Coronary artery (tissue), 2 donors: ENCODE results near the gene CGGBP1.

Source experiments
- DNase-seq: peaks from one replicate; pipeline ENCODE4 v3.0.0-alpha.2; 2017; ENCODE audit warnings: low spot score
- H3K27ac ChIP-seq, 2 donors: fragments of 200-600 bp; sonication (generic); one replicate each; pipeline ENCODE4 v1.5.1; 2016 to 2019
- H3K4me3 ChIP-seq: fragments of 200-600 bp; sonication (generic); 2 replicates; pipeline ENCODE4 v1.5.1; 2016; ENCODE audit warnings: mild to moderate bottlenecking, moderate library complexity
- TF ChIP-seq, protein P1 (sequence below): fragments of 200-600 bp; sonication (generic); IDR thresholded peaks from one replicate; pipeline ENCODE4 v1.5.1; 2019; ENCODE audit warnings: antibody characterized with exemption

The CGGBP1 gene

GRCh38 chr3:88003115-88003755 is 55.6 kb downstream of the CGGBP1 start:
- DNase-seq, result no peak
- H3K27ac ChIP-seq, result no peak overlapping the region
- H3K4me3 ChIP-seq, result no peak overlapping the region
- TF ChIP-seq, protein P1, sequence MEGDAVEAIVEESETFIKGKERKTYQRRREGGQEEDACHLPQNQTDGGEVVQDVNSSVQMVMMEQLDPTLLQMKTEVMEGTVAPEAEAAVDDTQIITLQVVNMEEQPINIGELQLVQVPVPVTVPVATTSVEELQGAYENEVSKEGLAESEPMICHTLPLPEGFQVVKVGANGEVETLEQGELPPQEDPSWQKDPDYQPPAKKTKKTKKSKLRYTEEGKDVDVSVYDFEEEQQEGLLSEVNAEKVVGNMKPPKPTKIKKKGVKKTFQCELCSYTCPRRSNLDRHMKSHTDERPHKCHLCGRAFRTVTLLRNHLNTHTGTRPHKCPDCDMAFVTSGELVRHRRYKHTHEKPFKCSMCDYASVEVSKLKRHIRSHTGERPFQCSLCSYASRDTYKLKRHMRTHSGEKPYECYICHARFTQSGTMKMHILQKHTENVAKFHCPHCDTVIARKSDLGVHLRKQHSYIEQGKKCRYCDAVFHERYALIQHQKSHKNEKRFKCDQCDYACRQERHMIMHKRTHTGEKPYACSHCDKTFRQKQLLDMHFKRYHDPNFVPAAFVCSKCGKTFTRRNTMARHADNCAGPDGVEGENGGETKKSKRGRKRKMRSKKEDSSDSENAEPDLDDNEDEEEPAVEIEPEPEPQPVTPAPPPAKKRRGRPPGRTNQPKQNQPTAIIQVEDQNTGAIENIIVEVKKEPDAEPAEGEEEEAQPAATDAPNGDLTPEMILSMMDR, result peak; percentile 47

GRCh38 chr3:88002448-88002847 is 56.4 kb downstream of the CGGBP1 start:
- TF ChIP-seq, protein P1, result no peak
- no peak for DNase-seq
- Histone ChIP-seq H3K4me3 (no peak overlapping the region), H3K27ac (no peak overlapping the region)
